ENCODE measurements around the gene ANAPC5.
"Not testable (repeated sequence)": the region's sequence is repeated elsewhere in the genome, so short reads cannot be mapped to it uniquely, and the experiment has no call there.

DNA sequence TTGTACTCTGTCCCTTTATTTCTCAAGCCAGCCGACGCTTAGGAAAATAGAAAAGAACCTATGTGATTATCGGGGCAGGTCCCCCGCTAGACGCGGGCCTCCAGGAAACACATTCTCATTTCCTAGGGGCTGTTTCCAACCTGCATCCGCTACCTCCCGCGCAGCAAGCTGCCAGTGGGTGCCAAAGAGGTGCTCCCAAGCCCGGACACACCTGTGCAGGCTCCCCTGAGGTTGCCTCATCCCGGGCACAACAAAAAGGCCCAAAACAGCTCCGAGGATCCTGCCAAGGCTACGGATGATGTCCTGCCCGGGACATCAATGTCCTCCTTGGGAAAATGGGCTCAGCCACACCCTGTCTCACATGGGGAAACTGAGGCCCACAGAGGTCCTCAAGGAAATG is 71.1 kb downstream of the ANAPC5 start:
- not testable (repeated sequence) for TF ChIP-seq POLR2A (IDR thresholded peaks at IDR 0.05)
- TF ChIP-seq, protein P1, sequence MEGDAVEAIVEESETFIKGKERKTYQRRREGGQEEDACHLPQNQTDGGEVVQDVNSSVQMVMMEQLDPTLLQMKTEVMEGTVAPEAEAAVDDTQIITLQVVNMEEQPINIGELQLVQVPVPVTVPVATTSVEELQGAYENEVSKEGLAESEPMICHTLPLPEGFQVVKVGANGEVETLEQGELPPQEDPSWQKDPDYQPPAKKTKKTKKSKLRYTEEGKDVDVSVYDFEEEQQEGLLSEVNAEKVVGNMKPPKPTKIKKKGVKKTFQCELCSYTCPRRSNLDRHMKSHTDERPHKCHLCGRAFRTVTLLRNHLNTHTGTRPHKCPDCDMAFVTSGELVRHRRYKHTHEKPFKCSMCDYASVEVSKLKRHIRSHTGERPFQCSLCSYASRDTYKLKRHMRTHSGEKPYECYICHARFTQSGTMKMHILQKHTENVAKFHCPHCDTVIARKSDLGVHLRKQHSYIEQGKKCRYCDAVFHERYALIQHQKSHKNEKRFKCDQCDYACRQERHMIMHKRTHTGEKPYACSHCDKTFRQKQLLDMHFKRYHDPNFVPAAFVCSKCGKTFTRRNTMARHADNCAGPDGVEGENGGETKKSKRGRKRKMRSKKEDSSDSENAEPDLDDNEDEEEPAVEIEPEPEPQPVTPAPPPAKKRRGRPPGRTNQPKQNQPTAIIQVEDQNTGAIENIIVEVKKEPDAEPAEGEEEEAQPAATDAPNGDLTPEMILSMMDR (IDR thresholded peaks at IDR 0.05), result not testable (repeated sequence)

All from esophagus squamous epithelium (tissue), 4 donors.